HepG2 (cell line): Measurements from ENCODE around the gene ZFAND3. TPM values are rescaled to one million over a fixed set of nuclear protein-coding genes. Genes with fewer than 3 reads are reported as not detected.
A peak's percentile ranks its signal among the peaks of the same experiment; 100 is the strongest.

ENCODE experiments used
- ATAC-seq: fragments of 200-7000 bp; cut with Tn5 transposase; 3 replicates; pipeline ENCODE4 v1.9.1; 2020; ENCODE audit warnings: mild to moderate bottlenecking, moderate library complexity
- BruUV-seq: library from RNA; stranded (reverse); fragments of 400-500 nt; replicated peaks from 2 replicates; lab custom pipeline; 2021; lab: Mats Ljungman, UMichigan
- CTCF ChIA-PET: fragments of 300-600 bp; formaldehyde crosslinking; extraction: SDS; loops from one replicate; lab custom pipeline; 2021; ENCODE audit warnings: low total read pairs, inconsistent platforms, low intra/inter-chr PET ratio; lab: Yijun Ruan, JAX
- POLR2A ChIA-PET: fragments of 350-600 bp; sonication (Branson Sonifier 250); formaldehyde crosslinking; loops from one replicate; lab custom pipeline; 2020; ENCODE audit warnings: antibody characterized with exemption, inconsistent platforms; lab: Yijun Ruan, JAX
- DNase-seq: peaks from one replicate; pipeline ENCODE4 v3.0.0-alpha.2; 2015; ENCODE audit warnings: low spot score
- FAIRE-seq: peaks from 3 replicates; lab custom pipeline; 2011; peaks lifted over from hg19 to GRCh38; lab: Jason Lieb, UNC
- H2AFZ ChIP-seq: one replicate; pipeline ENCODE4 v1.6.1; 2011; ENCODE audit warnings: low read length, inconsistent platforms
- H3K27ac ChIP-seq: fragments of 300-600 bp; 3 replicates; pipeline ENCODE4 v1.8.0; 2011; ENCODE audit warnings: mixed run types, mild to moderate bottlenecking, mixed read lengths, low read length, inconsistent platforms; ENCODE audit not compliant: insufficient read depth; ENCODE audit errors: extremely low read length
- H3K27me3 ChIP-seq, 2 experiments: fragments of 200-600 bp in 1 of 2; 2 replicates in 1 of 2; 3 replicates in 1 of 2; pipeline versions ENCODE4 v1.6.0 to v1.8.0; 2011; ENCODE audit warnings: low read length in 2 of 2, mild to moderate bottlenecking in 2 of 2, moderate library complexity in 2 of 2, inconsistent platforms in 1 of 2; ENCODE audit not compliant: insufficient read depth in 2 of 2, control insufficient read depth in 1 of 2
- H3K36me3 ChIP-seq, 2 experiments: fragments of 200-600 bp in 1 of 2; replicated peaks in 1 of 2; 2 replicates in 1 of 2; 3 replicates in 1 of 2; pipeline versions ENCODE4 v1.5.1 to v1.8.0; 2011; ENCODE audit warnings: low read length in 2 of 2, inconsistent platforms in 1 of 2; ENCODE audit not compliant: insufficient read depth in 2 of 2, control insufficient read depth in 1 of 2
- H3K4me1 ChIP-seq: 2 replicates; pipeline ENCODE4 v1.5.1; 2012; ENCODE audit warnings: low read length, inconsistent platforms; ENCODE audit not compliant: insufficient read depth
- H3K4me2 ChIP-seq: 2 replicates; pipeline ENCODE4 v1.6.0; 2011; ENCODE audit warnings: low read depth, low read length, inconsistent platforms
- H3K4me3 ChIP-seq, 3 experiments: fragments of 200-600 bp in 1 of 3; sonication (generic), shearing (Covaris generic) in 1 of 3; replicated peaks in 1 of 3; 2 replicates each; pipeline ENCODE4 v1.5.1; 2011 to 2016; ENCODE audit warnings: low read length in 3 of 3, inconsistent platforms in 2 of 3, low read depth in 2 of 3, mild to moderate bottlenecking in 2 of 3, control low read depth in 1 of 3, mixed read lengths in 1 of 3; ENCODE audit not compliant: insufficient read depth in 1 of 3
- H3K79me2 ChIP-seq: one replicate; pipeline ENCODE4 v1.6.1; 2011; ENCODE audit warnings: low read length, inconsistent platforms; ENCODE audit not compliant: insufficient read depth
- H3K9ac ChIP-seq: 2 replicates; pipeline ENCODE4 v1.6.0; 2011; ENCODE audit warnings: mild to moderate bottlenecking, low read depth, low read length, inconsistent platforms; ENCODE audit not compliant: insufficient read depth
- H3K9me3 ChIP-seq: 2 replicates; pipeline ENCODE4 v1.5.1; 2012; ENCODE audit warnings: mild to moderate bottlenecking, low read length
- H4K20me1 ChIP-seq: 2 replicates; pipeline ENCODE4 v1.6.0; 2011; ENCODE audit warnings: inconsistent platforms, mild to moderate bottlenecking, low read length, moderate library complexity; ENCODE audit not compliant: insufficient read depth
- STAT6 ChIP-seq: sonication (generic); formaldehyde crosslinking; IDR thresholded peaks from 2 replicates; pipeline ENCODE4 v1.4.0; 2020; ENCODE audit warnings: missing genetic modification reagents, mild to moderate bottlenecking, borderline replicate concordance
- ZNF362 ChIP-seq: sonication (generic); formaldehyde crosslinking; IDR thresholded peaks from 2 replicates; pipeline ENCODE4 v1.4.0; 2020; ENCODE audit warnings: missing genetic modification reagents, mild to moderate bottlenecking, borderline replicate concordance
- WGBS: methylation state at CpG from one replicate; pipeline ENCODE4 v1.1.6; 2017; ENCODE audit warnings: low lambda C conversion rate; 5-methylcytosine and 5-hydroxymethylcytosine counted together
- in situ Hi-C: cut with HindIII; loops from 2 replicates; pipeline ENCODE4 v1.10.0; 2017; ENCODE audit warnings: low pct_unique_long_range_greater_than_20kb; ENCODE audit not compliant: extremely low pct_ligation_motif_present
- intact Hi-C: fragments of 100-400 bp; cut with micrococcal nuclease; formaldehyde crosslinking; loops from one replicate; pipeline ENCODE4 v1.10.0; 2022; ENCODE audit not compliant: unreplicated experiment
- polyA plus RNA-seq, 8 experiments: library from polyadenylated mRNA; depleted of rRNA in 3 of 8; stranded (reverse) in 7 of 8; unstranded in 1 of 8; fragments of >200 nt; fragmentation: Illumina TruSeq in 4 of 8; extraction: Trizol in 4 of 8; gene quantifications; 2 replicates each; pipeline versions ENCODE4 v1.2.1 to v1.2.3, GENCODE V29; 2011 to 2016; ENCODE audit warnings: low read depth in 4 of 8, missing spikeins in 1 of 8, mixed read lengths in 1 of 8; ENCODE audit not compliant: insufficient read depth in 1 of 8
- total RNA-seq, 5 experiments: library from RNA; depleted of rRNA; stranded (reverse); fragments of >200 nt; fragmentation: Illumina TruSeq; extraction: Trizol; gene quantifications; 2 replicates each; pipeline ENCODE4 v1.2.3, GENCODE V29; 2016; ENCODE audit warnings: low read depth in 1 of 5

Gene ZFAND3
- total and polyA plus RNA-seq, 2 of the 13 experiments (the other 11 are each of a cell fraction or from before 2014, with no cell fraction given), result 16.4 to 17.1 TPM

GRCh38 chr6:37988696-37989095 is 169.2 kb downstream of the ZFAND3 start:
- ATAC-seq, result peak; percentile 38
- intact Hi-C loops (no loop called here), in situ Hi-C loops (no loop called here)
- Histone ChIP-seq H4K20me1 (peaks cover 15% of the 10 kb centered on the region), H3K79me2 (peaks cover 34% of the 10 kb centered on the region), H3K4me3 (no peak overlapping the region; a peak in 1 of 6 replicates), H3K9ac (no peak overlapping the region), H3K4me1 (peaks cover 39% of the 10 kb centered on the region), H2AFZ (no peak overlapping the region), H3K27me3 (no peaks in the 10 kb centered on the region), H3K4me2 (peak overlapping the region; percentile 27), H3K27ac (peak overlapping the region; percentile 47), H3K9me3 (no peaks in the 10 kb centered on the region), H3K36me3 (no peaks in the 10 kb centered on the region)
- 70% methylated on average over 3 of the region's 3 CpGs for WGBS
- BruUV-seq, result no TSS peak
- FAIRE-seq, result no peak
- ChIA-PET POLR2A (interaction anchor here (1.4 kb wide), 1 partner anchor 170 kb away, joined by 6 read pairs; no protein-coding TSS in a partner anchor), CTCF (no interaction called here)
- TF ChIP-seq STAT6 (CRISPR knock-in tag) (no peak), ZNF362 (CRISPR knock-in tag) (peak; percentile 41; the same call in 1 of the 2 replicates)
- no peak for DNase-seq
